HL-60 (cell line): ENCODE results near the gene ANO3.

Experiments used
- DNase-seq, 2 experiments: peaks; one replicate each; pipeline ENCODE4 v3.0.0-alpha.2; 2010 to 2020; ENCODE audit warnings: low read depth in 1 of 2, low spot score in 1 of 2
- H3K27ac ChIP-seq: fragments of 250-450 bp; sonication (Bioruptor Pico); replicated peaks from 2 replicates; pipeline ENCODE4 v1.5.1; 2020; ENCODE audit warnings: mild to moderate bottlenecking, moderate library complexity
- H3K27me3 ChIP-seq: fragments of 250-450 bp; sonication (Bioruptor Pico); 2 replicates; pipeline ENCODE4 v1.5.1; 2021; ENCODE audit warnings: mild to moderate bottlenecking, moderate library complexity; ENCODE audit not compliant: insufficient read depth, poor library complexity, severe bottlenecking
- H3K4me3 ChIP-seq: replicated peaks from 2 replicates; pipeline ENCODE4 v1.5.1; 2011; ENCODE audit warnings: mild to moderate bottlenecking, control low read depth, low read length; ENCODE audit not compliant: insufficient read depth
- GABPA ChIP-seq: IDR thresholded peaks from 2 replicates; pipeline ENCODE4 v1.6.1; 2012; ENCODE audit warnings: low read depth
- POLR2AphosphoS5 ChIP-seq: IDR thresholded peaks from 2 replicates; pipeline ENCODE4 v1.6.1; 2012; ENCODE audit warnings: low read depth
- SPI1 ChIP-seq: IDR thresholded peaks from 2 replicates; pipeline ENCODE4 v1.6.1; 2012; ENCODE audit warnings: low read depth, mild to moderate bottlenecking, borderline replicate concordance
- TF ChIP-seq, protein P1 (sequence below): IDR thresholded peaks from one replicate; pipeline ENCODE4 v1.5.1; 2011; ENCODE audit warnings: low read length, control low read depth, inconsistent platforms; ENCODE audit not compliant: insufficient read depth
- TF ChIP-seq, protein P2 (sequence below): IDR thresholded peaks from 2 replicates; pipeline ENCODE4 v1.6.1; 2012; ENCODE audit warnings: low read depth; ENCODE audit not compliant: insufficient replicate concordance

Gene ANO3

DNA sequence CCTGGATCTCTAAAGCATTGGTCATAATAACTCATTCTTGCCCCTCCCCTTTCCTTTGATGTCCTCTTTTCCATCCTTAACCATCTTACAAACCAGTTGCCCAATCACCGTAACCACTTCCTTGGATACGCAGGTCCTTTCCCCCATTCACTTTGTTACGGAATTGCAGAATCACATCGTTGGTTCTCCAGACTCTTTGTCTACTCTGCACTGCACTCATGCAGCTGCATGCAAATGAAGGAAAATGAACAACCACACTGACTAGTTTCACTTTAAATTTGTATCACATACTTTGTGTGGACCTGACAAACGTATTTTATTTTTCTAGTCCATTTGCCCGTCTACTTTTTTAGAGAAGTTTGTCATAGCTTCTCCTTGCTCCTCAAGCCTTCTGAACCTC, 320.0 kb downstream of the ANO3 start:
- DNase-seq: no peak
- H3K27me3 ChIP-seq: no peaks in the 10 kb centered on the region

DNA sequence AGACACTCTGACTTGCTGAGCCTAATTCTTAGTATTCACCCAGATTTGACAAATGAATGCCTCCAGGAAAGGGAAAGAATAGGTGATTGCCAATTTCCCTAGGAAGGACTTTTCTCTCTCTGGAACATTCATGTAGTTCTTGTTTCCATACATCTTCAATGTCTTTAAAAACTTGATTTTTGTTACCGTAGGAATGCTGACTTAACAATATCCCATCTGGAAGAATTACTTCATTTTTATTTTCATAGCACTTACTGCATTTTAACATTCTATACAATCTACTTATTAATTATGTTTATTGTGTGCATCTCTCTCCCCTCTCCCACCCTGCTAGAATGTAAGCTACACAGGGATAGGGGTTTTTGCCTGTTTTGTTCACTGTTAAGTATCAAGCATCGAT, 323.4 kb downstream of the ANO3 start:
- no peak for TF ChIP-seq SPI1
- TF ChIP-seq GABPA: no peak
- TF ChIP-seq, protein P1, sequence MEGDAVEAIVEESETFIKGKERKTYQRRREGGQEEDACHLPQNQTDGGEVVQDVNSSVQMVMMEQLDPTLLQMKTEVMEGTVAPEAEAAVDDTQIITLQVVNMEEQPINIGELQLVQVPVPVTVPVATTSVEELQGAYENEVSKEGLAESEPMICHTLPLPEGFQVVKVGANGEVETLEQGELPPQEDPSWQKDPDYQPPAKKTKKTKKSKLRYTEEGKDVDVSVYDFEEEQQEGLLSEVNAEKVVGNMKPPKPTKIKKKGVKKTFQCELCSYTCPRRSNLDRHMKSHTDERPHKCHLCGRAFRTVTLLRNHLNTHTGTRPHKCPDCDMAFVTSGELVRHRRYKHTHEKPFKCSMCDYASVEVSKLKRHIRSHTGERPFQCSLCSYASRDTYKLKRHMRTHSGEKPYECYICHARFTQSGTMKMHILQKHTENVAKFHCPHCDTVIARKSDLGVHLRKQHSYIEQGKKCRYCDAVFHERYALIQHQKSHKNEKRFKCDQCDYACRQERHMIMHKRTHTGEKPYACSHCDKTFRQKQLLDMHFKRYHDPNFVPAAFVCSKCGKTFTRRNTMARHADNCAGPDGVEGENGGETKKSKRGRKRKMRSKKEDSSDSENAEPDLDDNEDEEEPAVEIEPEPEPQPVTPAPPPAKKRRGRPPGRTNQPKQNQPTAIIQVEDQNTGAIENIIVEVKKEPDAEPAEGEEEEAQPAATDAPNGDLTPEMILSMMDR: no peak
- no peak for TF ChIP-seq POLR2AphosphoS5
- TF ChIP-seq, protein P2, sequence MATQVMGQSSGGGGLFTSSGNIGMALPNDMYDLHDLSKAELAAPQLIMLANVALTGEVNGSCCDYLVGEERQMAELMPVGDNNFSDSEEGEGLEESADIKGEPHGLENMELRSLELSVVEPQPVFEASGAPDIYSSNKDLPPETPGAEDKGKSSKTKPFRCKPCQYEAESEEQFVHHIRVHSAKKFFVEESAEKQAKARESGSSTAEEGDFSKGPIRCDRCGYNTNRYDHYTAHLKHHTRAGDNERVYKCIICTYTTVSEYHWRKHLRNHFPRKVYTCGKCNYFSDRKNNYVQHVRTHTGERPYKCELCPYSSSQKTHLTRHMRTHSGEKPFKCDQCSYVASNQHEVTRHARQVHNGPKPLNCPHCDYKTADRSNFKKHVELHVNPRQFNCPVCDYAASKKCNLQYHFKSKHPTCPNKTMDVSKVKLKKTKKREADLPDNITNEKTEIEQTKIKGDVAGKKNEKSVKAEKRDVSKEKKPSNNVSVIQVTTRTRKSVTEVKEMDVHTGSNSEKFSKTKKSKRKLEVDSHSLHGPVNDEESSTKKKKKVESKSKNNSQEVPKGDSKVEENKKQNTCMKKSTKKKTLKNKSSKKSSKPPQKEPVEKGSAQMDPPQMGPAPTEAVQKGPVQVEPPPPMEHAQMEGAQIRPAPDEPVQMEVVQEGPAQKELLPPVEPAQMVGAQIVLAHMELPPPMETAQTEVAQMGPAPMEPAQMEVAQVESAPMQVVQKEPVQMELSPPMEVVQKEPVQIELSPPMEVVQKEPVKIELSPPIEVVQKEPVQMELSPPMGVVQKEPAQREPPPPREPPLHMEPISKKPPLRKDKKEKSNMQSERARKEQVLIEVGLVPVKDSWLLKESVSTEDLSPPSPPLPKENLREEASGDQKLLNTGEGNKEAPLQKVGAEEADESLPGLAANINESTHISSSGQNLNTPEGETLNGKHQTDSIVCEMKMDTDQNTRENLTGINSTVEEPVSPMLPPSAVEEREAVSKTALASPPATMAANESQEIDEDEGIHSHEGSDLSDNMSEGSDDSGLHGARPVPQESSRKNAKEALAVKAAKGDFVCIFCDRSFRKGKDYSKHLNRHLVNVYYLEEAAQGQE: no peak
- DNase-seq: no peak
- no peak overlapping the region for H3K4me3 ChIP-seq
- H3K27me3 ChIP-seq: no peaks in the 10 kb centered on the region
- H3K27ac ChIP-seq: no peak overlapping the region

More for the DNA sequence above, 320.0 kb downstream of the ANO3 start:
- TF ChIP-seq POLR2AphosphoS5 (no peak), SPI1 (no peak), GABPA (no peak)
- TF ChIP-seq, protein P2: no peak
- TF ChIP-seq, protein P1: no peak
- Histone ChIP-seq H3K27ac (no peak overlapping the region), H3K4me3 (no peak overlapping the region)

DNA sequence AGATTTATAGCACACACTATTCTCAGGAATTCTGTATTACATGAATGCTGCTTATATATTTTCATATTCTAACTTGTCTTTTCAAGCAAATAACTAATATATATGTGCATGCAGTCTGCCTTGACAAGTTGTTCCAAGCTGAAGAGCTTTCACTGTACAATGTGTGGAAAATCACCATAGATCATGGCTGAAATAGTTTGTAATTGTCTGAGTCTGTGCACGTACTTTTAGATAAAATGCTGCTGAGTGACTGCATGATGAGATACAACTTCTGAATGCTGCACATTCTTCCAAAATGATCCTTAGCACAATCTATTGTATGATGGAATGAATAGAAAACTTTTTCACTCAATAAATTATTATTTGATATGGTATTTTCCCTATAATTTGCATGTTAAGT, 331.0 kb downstream of the ANO3 start:
- DNase-seq: no peak
- Histone ChIP-seq H3K27ac (no peak overlapping the region), H3K27me3 (no peaks in the 10 kb centered on the region), H3K4me3 (no peak overlapping the region)
- TF ChIP-seq GABPA: no peak

- no peak for DNase-seq
- TF ChIP-seq, protein P2: no peak
- TF ChIP-seq, protein P1: no peak
- TF ChIP-seq GABPA: no peak
- no peak for TF ChIP-seq SPI1
- no peak for TF ChIP-seq POLR2AphosphoS5
Observed at GRCh38 chr11:26665036-26665435, 333.1 kb downstream of the ANO3 start.

More at GRCh38 chr11:26665036-26665435, 333.1 kb downstream of the ANO3 start:
- H3K27ac ChIP-seq: no peak overlapping the region
- no peak overlapping the region for H3K4me3 ChIP-seq
- H3K27me3 ChIP-seq: no peaks in the 10 kb centered on the region
